ENCODE data around the gene NRIP1.

- no peak for TF ChIP-seq CTCF (IDR thresholded peaks at IDR 0.05)
- TF ChIP-seq EZH2 (IDR thresholded peaks at IDR 0.05; ENCODE audit: borderline replicate concordance, insufficient read depth, low read depth, low read length, poor library complexity, severe bottlenecking): no peak
Observed at GRCh38 chr21:14988760-14989159, 76.0 kb downstream of the NRIP1 start.

Measured in B cell (primary cell).